IPS DF 19.7 (cell line): ENCODE measurements around the gene DOHH.

Experiments used
- DNase-seq: peaks from one replicate; pipeline ENCODE4 v3.0.0-alpha.2; 2013; ENCODE audit warnings: low read depth, low spot score

Gene DOHH

DNA sequence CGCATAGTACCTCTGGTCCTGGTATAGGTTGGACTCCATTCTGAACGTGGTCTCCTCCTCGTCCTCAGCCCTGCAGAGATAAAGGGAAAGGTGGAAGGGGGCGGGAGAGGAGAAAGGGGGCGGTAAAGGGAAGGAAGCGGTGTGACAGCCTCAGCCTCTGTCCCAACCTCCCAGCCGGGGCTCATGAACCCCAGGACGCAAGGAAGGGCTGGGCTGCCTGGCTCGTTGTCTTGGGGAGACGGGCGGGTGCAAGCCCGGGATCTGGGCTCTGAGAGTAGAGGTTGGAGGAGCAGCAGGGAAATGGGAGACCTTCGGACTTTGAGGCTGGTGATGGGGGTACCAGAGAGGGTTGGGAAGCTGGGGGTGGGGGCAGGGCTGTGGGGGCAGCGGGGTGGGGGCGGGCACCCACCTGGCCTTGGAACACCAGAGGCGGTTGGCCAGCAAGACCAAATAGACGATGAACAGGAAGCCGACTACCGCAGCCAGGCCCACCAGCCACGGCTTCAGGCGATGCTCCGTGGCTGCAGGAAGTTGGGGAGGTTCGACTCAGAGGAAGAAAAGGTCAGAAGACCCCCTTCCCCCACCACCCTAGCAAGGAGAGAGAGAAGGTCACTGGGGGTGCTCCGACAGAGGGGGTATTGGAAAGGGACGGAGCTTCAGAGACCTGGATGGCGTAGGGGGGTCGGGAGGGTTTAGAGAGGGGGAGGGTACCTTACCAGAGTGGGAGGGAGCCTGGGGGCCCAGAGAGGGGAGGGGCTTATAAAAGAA, 21.9 kb downstream of the DOHH start:
- no peak for DNase-seq

DNA sequence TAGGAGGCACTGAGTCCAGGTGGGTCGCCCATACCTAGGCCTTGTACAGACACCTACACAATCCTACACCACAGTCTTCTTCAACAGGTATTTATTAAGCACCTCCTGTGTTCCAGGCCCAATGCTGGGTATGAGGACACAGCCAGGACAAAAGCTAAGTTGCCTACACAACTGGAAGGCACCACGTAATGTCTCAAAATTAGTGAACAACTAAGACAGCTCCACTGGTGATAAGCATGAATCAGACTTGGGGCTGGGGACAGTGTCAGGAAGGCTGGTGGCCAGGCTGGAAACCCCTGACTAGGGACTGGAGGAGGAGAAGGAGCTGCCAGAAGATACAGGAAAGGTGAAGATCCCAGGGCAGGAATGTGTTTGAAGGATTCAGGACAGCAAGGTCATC, 22.5 kb downstream of the DOHH start:
- no peak for DNase-seq

DNA sequence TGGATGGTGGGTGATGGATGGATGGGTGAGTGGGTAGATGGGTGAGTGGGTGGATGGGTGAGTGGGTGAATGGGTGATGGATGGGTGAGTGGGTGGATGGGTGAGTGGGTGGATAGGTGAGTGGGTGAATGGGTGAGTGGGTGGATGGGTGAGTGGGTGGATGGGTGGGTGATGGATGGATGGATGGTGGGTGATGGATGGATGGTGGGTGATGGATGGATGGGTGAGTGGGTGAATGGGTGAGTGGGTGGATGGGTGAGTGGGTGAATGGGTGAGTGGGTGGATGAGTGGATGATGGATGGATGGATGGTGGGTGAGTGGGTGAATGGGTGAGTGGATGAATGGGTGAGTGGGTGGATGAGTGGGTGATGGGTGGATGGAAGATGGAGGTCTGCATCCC, 23.0 kb downstream of the DOHH start:
- DNase-seq: no peak

DNA sequence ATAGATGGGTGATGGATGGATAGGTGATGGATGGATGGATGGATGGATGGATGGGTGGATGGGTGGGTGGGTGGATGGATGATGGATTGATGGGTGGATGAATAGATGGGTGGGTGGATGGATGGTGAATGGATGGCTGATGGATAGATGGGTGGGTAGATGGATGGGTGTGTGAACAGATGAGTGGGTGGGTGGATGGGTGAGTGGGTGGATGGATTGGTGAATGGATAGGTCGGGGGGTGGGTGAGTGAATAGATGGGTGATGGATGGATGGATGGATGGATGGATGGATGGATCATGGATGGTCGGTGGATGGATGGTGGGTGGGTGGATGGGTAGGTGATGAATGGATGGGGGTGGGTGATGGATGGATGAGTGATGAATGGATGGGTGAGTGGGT, 23.6 kb downstream of the DOHH start:
- DNase-seq: no peak

DNA sequence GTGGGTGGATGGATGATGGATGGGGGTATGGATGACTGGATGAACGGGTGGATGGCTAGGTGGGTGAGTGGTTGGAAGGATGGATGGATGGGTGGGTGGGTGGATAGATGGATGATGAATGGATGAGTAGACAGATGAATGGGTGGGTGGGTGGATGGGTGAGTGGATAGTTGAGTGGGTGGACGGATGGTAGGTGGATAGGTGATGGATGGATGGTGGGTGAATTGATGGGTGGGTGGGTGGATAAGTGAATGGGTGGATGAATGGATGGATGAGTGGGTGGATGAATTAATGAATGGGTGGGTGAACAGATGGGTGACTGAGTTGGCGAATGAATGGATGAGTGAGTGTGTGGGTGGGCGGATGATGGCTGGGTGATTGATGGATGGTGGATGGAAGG, 25.0 kb downstream of the DOHH start:
- no peak for DNase-seq

DNA sequence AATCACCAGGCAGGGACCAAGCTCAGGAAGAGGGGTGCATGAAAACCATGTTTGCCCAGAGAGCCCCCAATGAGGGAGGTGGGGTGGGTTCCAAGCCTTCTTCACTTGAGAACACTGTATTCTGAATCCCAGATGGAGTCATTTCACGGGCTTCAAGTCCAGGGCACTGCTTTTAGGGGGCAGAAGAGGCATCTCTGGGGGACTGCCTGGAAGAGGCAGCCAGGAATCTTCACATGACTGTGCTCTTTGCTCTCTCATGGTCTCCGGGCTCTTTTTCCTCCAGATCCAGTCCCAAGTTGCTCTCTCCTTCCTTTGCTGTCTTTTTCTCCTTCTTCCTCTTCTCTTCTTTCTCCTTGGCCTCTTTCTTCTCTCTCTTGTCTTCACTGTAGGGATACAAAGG, 25.9 kb downstream of the DOHH start:
- no peak for DNase-seq

DNA sequence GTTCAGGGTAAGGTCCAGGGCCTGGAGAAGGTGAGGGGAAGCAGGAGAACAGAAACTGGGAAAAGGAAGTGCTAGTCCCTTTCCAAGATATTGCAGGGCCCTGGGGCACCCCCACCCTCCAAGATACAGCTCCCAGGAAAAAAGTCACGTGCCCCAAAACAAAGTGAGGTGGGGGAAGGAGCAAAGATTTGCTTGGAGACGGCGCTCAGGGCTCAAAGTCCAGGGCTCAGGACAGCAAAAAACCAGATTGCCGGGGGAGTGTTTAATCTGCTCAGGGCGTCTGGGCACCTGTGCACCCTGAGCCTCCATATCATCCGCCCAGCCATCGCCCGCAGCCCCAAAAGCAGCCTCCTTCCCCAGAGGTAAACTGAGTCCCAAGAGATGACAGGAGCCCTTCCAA, 26.5 kb downstream of the DOHH start:
- no peak for DNase-seq

DNA sequence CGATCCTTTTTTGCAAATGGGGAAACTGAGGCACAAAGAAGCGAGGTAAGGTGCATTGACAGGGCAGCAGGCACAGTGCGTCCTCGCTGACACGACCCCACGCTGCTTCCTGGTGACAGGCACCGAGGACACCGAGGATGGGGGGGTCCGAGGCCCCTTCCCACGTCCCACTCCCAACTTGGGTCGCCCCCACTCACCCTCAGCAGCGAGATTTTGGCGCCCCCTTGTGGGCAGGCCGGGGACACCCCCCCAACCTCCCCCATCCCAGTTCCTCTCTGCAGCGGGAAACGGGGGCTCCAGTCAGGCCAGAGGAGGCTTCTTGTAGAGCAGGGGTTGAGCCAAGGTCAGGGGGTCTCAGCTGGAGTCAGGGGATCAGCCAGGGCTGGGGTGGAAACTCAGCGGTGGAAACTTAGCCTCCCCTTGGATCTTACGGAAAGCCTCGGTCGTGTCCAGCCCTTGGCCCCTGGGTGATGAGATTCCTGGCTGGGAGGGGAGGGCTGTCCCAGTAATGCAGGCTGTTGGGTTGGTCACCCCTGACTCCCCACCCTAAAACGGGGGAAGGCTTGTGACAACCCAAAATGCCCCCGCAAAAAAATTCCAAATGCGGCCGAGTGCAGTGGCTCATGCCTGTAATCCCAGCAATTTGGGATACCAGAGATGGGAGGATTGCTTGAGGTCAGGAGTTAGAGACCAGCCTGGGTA, 28.4 kb downstream of the DOHH start:
- DNase-seq: no peak

DNA sequence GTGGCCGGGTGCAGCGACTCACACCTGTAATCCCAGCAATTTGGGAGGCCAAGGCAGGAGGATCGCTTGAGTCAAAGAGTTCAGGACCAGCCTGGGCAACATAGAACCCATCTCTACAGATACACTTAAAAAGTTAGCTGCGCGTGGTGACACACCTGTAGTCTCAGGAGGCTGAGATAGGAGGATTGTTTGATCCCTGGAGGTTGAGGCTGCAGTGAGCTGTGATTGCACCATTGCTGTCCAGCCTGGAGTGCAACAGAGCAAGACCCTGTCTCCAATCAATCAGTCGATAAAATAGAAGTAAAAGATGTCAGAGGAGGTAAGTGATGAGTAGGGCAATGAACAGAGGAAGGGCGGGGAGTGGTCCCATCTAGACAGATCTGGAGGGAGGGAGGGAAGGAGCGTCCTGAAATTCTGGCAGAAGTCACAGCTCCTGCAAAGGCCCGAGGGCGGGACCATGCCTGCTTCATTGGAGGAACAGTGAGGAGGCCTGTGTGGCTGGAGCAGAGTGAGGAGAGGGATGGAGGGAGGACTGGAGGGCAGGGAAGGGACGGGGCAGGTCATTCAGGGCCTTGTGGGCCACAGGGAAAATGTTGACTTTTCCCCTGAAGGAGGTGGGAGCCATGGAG, 29.9 kb downstream of the DOHH start:
- DNase-seq: no peak

DNA sequence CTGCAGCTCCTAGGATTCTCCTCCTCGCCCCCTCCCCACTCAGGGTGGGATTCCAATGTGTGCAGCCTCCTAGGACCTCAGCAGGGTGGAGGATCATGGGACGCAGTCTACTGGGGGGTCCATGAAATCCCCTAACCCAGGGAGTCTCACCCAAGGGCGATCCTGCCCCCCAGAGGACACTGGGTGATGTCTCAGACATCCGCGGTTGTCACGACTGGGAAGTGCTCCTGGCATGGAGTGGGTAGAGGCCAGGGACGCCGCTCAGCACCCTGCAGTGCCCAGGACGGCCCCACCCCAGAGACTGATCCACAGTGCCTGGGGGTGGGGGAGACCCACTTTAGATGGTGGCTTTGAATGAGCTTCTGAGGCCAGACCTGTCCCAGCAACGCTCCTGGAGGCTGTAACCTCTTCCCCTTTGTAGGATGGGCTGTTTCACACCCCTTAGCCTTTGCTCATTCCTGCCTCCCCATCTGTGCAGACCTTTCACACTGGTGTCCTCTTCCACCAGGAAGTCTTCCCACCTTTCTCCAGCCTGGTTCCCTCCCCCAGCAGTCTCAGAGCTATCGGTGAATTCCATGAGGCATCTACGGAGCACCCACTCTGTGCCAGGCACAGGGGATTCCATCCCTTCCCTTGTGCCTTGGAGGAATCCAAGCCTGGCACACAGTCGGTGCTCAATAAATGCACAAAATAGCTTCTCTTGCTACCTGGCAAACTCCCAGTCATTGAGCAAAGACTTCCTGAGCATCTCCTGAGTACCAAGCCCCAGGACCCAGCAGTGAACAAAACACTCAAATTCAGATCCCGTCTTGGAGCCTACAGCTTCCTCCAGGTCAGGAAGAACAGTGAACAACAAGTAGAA, 30.6 kb downstream of the DOHH start:
- DNase-seq: no peak

DNA sequence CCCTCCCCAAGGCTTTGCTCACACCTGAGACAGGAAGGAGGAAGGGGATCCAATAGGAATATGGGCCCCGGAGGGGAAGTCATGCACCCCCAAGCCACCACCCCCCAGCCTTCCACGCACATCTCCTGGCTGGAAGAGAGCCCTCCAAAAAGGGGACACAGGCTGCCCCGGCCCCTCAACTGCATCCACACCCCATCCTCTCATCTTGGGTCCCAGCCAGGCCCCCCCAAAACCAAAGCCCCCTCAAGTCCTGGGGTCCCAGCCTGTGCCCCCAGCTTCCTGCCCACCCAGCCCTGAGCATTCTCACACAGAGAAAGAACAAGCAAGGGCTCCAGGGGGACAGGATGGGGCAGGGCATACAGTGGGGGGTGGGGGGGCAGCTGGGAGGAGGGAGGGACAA, 32.3 kb downstream of the DOHH start:
- no peak for DNase-seq

DNA sequence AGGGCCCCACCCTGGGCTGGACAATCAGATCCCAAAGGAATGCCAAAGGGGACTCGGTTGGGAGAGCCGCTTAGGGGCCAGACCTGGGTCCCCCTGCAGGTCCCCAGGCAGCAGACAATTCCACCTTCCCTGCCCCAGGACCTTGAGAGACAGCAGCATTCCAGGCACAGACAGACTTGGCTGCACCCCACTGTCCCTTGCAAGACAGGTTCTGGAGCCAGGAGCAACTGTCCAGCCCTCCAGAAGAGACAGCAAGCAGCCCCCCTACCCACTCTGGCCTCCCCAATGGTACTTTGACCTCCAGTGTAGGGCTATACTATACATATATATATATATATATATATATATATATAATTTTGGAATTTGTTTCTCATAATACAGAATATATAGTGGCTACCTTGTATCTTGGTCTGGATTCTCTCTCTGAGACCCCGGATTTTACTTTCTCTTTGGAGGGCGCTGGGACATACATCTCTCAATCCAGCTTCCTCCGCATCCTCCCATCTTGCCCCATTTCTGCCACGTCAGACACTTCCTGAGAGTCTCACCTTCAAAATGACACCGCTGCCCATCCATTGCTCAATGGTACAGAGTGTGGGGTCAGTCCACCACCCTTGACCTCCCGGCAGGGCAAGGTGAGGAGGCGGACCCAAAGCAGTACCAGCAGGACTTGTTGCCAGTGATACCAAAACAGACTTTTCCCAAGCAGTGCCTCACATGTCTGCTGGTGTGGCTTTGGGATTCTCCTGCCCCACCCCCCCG, 32.9 kb downstream of the DOHH start:
- no peak for DNase-seq

DNA sequence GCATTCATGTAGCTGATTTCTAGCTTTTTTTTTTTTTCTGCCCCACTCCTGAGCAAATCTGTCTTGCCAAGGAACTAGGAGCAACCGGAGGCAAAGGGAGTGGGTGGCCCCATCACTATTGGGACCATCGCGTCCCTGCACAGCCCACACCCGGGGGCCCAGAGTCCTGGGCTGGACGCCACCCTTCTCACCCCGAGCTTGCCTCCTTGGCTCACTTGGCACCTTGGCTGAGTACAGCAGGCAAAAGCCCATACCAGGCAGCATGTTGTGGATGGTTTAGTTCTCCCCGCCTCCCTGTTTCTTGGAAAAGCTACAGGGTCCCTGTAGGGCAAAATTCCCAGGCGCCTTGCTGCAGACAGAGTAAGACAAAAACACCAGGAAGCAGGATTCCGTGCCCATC, 33.8 kb downstream of the DOHH start:
- DNase-seq: no peak

DNA sequence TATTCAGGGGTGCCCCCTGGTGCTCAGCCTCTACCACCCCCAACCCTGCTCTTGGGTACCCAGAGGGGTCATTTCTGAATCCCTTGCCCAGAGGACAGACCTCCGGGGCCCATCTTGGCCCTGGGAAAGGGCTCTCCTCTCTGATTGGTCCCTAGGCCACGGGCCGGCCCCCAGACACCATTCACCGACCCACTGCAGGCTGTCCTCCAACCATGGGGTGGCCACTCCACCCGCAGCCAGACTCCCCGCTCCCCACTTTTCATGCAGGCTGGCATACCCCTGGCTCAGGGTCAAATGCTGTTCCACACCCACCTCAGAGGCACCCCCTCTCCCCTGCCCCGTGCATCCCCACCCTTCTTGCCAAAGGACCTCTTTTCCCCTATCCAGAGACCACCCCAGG, 34.9 kb downstream of the DOHH start:
- no peak for DNase-seq

DNA sequence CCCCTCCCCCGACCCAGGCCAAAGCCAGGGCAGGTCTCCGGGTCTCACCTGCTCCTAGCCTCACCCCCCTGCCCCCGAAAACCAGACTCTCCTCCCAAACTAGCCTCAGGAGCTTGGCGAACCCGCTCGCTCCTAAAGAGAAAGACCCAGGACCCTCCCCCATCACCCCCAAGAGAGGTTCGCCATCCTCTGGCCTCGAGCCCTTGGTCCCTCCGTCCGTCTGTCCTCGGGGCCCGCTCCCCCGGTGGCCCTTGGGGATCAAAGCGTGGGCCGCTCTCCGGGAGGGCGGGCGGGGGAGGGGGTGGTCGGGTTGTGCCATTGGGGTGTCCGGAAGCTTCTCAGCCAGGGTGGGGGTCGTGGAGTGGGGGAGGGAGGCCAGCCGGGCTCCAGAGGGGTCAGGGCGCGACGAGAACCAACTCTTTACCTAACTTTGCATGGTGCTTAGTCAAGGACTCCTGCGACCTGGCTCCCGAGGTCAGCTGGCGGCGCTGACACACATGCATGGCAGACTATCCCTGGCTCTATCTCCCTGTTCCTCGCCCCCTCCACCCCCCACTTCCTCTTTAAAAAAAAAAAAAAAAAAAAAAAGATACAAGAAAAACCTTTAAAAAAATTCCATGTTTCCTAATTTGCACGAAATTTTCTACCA, 35.8 kb downstream of the DOHH start:
- DNase-seq: no peak

DNA sequence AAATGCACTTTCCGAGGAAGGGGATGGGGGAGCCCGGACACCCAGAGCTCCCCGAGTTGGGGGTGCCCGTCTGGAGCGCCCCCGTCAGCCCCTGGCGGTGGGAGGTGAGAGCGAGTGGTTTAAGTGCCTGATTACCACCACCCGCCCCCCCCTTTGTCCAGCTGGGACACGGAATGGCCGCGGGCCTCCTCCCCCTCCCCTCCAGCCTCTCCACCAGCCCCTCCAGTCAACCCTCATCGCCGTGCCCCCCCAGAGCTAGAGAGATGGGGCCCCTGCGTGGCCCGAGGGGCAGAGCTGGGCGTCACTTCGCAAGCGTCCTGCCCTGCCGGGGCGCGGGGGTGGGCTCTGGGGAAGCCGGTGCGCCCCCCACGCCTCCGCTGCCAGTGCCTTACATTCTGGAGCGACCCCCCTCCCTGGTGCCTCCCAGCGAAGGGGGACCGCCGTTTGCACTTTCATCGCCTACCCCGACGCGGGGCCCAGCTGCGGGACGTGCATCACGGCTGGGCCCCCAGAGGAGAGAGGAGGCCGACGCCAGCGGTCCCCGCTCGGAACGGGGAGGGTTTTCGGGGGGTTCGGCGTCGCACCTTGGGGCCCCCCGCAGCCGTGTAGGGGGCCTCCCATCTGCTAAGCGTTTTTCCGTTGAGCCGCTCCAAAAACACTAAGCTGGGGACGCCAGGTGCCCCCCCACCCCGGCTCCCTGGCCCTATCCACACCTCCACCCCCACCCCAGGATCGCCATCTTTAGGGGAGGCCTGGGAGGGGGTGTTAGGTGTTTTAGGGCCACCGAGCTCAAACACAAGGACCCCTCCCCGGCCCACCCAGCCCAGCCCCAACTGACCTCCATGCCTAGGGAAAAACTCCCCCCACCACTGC, 36.5 kb downstream of the DOHH start:
- no peak for DNase-seq

DNA sequence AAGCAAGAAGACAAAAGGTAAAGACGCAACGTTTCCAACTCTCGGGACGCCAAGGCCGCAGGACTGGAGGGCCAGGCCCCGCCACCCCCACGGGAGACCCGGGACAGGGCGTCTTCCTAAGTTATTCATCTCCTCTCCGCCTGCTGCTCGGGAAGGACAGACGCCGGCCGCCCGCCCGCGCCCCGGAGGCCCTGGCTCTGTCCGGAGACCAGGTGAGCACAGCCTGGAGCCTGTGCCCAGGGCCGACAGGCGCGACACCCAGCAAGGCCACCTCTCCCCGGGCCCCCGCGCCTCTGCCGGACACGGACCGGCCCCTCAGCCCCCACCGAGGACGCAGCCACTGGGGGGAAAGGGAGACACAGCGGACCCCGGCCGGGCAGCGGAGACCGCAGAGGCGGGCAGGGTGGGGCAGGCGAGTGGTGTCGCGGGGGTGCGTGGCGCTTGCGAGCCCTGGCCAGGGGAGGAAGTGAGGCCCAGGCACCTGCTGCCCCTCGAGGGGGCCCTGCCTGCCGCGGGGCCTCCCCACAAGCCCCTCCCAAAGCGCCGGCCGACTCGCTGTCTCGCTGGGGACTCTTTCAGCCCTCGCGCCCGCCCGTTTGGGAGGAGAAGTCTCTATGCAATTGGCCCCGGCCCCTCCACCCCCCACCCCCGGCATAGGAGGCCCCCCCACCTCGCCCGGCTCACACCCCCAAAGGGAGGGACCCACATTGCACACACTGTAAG, 37.3 kb downstream of the DOHH start:
- DNase-seq: no peak

DNA sequence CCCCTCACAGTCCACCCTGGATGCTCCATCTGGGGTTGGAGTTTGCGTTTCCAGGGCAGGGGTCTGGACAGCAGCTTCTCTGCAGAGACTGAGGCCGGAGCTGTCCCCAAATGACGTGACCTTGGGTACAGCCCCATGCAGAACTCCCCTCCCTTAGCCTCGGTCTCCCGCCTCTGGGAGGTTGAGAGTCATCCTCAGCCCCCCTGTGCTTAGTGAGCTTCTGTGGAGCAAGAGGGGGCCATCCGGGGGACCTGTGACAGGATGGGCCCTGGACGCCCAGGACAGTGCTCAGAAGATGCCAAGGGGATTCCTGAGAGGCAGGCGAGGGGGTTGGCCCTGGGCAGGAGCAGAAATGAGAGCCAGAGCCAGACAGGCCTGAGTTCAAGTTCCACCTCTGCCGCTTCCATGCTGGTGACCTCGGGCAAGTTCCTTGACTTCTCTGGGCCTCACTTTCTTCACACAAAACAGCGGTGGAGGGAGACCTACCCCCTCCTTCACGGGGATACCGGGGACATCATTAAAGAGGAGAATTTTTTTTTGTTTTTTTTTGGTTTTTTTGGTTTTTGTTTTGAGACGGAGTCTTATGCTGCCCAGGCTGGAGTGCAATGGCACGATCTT, 40.4 kb downstream of the DOHH start:
- DNase-seq: no peak
